Heart right ventricle (tissue), 16 donors: Measurements from ENCODE around the gene ADGRF4. TPM values are rescaled to one million over a fixed set of nuclear protein-coding genes. Genes with fewer than 3 reads are reported as not detected.

ENCODE experiments used
- ATAC-seq, 8 donors: fragments of 200-7000 bp; cut with Tn5 transposase; one replicate each; pipeline ENCODE4 v1.9.1; 2020; ENCODE audit warnings: mild to moderate bottlenecking in 8 of 8, moderate library complexity in 8 of 8, moderate number of reproducible peaks in 1 of 8
- DNase-seq, 2 donors: peaks; one replicate each; pipeline ENCODE4 v3.0.0-alpha.2; 2020
- H3K27ac ChIP-seq, 10 donors: fragments of 200-600 bp; sonication (generic) in 2 of 10; one replicate each; pipeline versions ENCODE4 v1.5.0 to v1.8.0; 2020 to 2022; ENCODE audit warnings: mild to moderate bottlenecking in 3 of 10
- H3K27me3 ChIP-seq, 7 donors: fragments of 200-600 bp; one replicate each; pipeline ENCODE4 v1.8.0; 2021 to 2022; ENCODE audit warnings: mild to moderate bottlenecking in 2 of 7
- H3K36me3 ChIP-seq, 9 donors: fragments of 200-600 bp; sonication (generic) in 1 of 9; one replicate each; pipeline versions ENCODE4 v1.5.0 to v1.8.0; 2020 to 2022; ENCODE audit warnings: mild to moderate bottlenecking in 2 of 9
- H3K4me1 ChIP-seq, 9 donors: fragments of 200-600 bp; sonication (generic) in 1 of 9; one replicate each; pipeline versions ENCODE4 v1.5.0 to v1.8.0; 2020 to 2022; ENCODE audit warnings: mild to moderate bottlenecking in 4 of 9
- H3K4me3 ChIP-seq, 10 donors: fragments of 200-600 bp; sonication (generic) in 2 of 10; one replicate each; pipeline versions ENCODE4 v1.5.0 to v1.8.0; 2020 to 2022; ENCODE audit warnings: mild to moderate bottlenecking in 7 of 10, moderate library complexity in 2 of 10
- H3K9me3 ChIP-seq, 11 donors: fragments of 200-600 bp in 10 of 11; sonication (generic) in 2 of 11; one replicate each; pipeline versions ENCODE4 v1.5.0 to v1.8.0; 2013 to 2022; ENCODE audit warnings: mild to moderate bottlenecking in 2 of 11, control low read depth in 1 of 11, moderate library complexity in 1 of 11
- CTCF ChIP-seq, 9 donors: fragments of 200-600 bp; sonication (generic) in 2 of 9; IDR thresholded peaks; one replicate each; pipeline versions ENCODE4 v1.5.0 to v1.8.0; 2021 to 2022; ENCODE audit warnings: antibody characterized with exemption in 9 of 9, mild to moderate bottlenecking in 5 of 9, moderate library complexity in 1 of 9
- WGBS, 2 donors: extraction: QIAGEN DNeasy Blood & Tissue Kit; methylation state at CpG; one replicate each; pipeline ENCODE4 v1.1.7; 2013; ENCODE audit warnings: inconsistent platforms in 1 of 2; 5-methylcytosine and 5-hydroxymethylcytosine counted together
- intact Hi-C, 10 donors: fragments of 100-400 bp; cut with DNase I; formaldehyde crosslinking; loops; one replicate each; pipeline versions ENCODE4 v1.11.1 to v1.14.2; 2022
- polyA plus RNA-seq, 2 donors: library from polyadenylated mRNA; stranded (reverse); fragments of 200-250 nt; gene quantifications; one replicate each; pipeline ENCODE4 v1.2.3, GENCODE V29; 2013
- total RNA-seq, 10 donors: library from RNA; stranded (reverse); fragmentation: NEBNext Ultra II Directional in 3 of 10; extraction: Animal tissue kit (Norgen Biotek cat#: 25700) in 3 of 10; gene quantifications; one replicate each; pipeline versions ENCODE4 v1.2.1 to v1.2.4, GENCODE V29; 2021 to 2023
- donor health status: Arrhythmogenic right ventricular cardiomyopathy.
- donor health status: ischemic (EF 13 %, LVEDD 7.1; RV severe dilation, severe dysfunction).
- donor health status: healthy with polysubstance abuse.
- donor health status: DM: no; HTN: yes; CAD: no.
- donor health status: DM: no; HTN: no; CAD: no.
- donor health status: ischemic (EF 25% LVEDD 6.9; RV normal size, moderate dysfunction).
- donor health status: ischemic (EF 25% LVEDD 5.7; RV mildly dilated, moderate dysfunction).
- donor health status: healthy.
- donor health status: DM: yes; HTN: yes; CAD: no.
- donor health status: Ischemic cardiomyopathy.
- donor health status: ischemic (EF 35%, LVEDD 5.7; RV mildly dilated, moderate dysfunction).
- donor health status: nonischemic (EF 11% LVEDD 7.7; RV severe dilation, severe dysfunction).
- donor health status: DM: yes; HTN: yes; CAD: no.
- donor health status: PGD.
- donor health status: ischemic (EF 29% LVEDD 5.4; RV normal size, mild dysfunction).
- donor health status: nonischemic (EF 23%, LVEDD 6.1; RV moderate dilation, normal function).

Gene ADGRF4
- total and polyA plus RNA-seq, 12 donors = 0.01 to 0.74 (median 0.11) TPM; not detected in 7

GRCh38 chr6:47654255-47654654, 44.1 kb upstream of the ADGRF4 start:
- intact Hi-C loops = loop anchor here in 2 of 10 donors (5.0 kb wide), 2 partner anchors 78 to 88 kb away; no protein-coding TSS in a partner anchor
- WGBS, 2 donors = 78 to 87% methylated on average over 4 of the region's 4 CpGs
- ATAC-seq = no peak

GRCh38 chr6:47655719-47656595, 42.4 kb upstream of the ADGRF4 start:
- ATAC-seq = peak in 5 of 8 donors; percentile 52 to 72 (median 70)
- Histone ChIP-seq H3K27me3 (no peaks in the 10 kb centered on the region), H3K9me3 (no peaks in the 10 kb centered on the region), H3K36me3 (no peaks in the 10 kb centered on the region), H3K4me1 (peaks cover 3 to 20% (median 11%) of the 10 kb centered on the region in 9 donors), H3K27ac (no peak overlapping the region), H3K4me3 (peak overlapping the region in 2 of 10 donors; percentile 19 to 32)
- intact Hi-C loops = no loop called here
- TF ChIP-seq CTCF (IDR thresholded peaks at IDR 0.05) = no peak
- peak in 1 of 2 donors; percentile 21 for DNase-seq
- WGBS, 2 donors = 63 to 83% methylated on average over 7 of the region's 7 CpGs

More at GRCh38 chr6:47654255-47654654, 44.1 kb upstream of the ADGRF4 start:
- H3K36me3 ChIP-seq = no peaks in the 10 kb centered on the region
- H3K4me3 ChIP-seq = no peak overlapping the region
- H3K9me3 ChIP-seq = no peaks in the 10 kb centered on the region
- no peak for TF ChIP-seq CTCF (IDR thresholded peaks at IDR 0.05)
- H3K27ac ChIP-seq = no peak overlapping the region
- H3K4me1 ChIP-seq = peaks cover 5 to 27% (median 17%) of the 10 kb centered on the region in 9 donors
- DNase-seq = no peak
- H3K27me3 ChIP-seq = no peaks in the 10 kb centered on the region

GRCh38 chr6:47661960-47662359, 36.4 kb upstream of the ADGRF4 start:
- intact Hi-C loops = no loop called here

More at GRCh38 chr6:47661960-47662359, 36.4 kb upstream of the ADGRF4 start:
- no peaks in the 10 kb centered on the region for H3K9me3 ChIP-seq
- H3K27me3 ChIP-seq = no peaks in the 10 kb centered on the region
- no peak overlapping the region for H3K4me3 ChIP-seq
- 75 to 89% methylated on average over 5 of the region's 5 CpGs for WGBS, 2 donors
- H3K36me3 ChIP-seq = no peaks in the 10 kb centered on the region
- DNase-seq (no peak), ATAC-seq (no peak)
- no peak for TF ChIP-seq CTCF (IDR thresholded peaks at IDR 0.05)
- peaks cover 0 to under 1% (median 0%) of the 10 kb centered on the region in 9 donors for H3K4me1 ChIP-seq
- H3K27ac ChIP-seq = no peak overlapping the region
